ENCODE results near the gene PTPN18.

DNA sequence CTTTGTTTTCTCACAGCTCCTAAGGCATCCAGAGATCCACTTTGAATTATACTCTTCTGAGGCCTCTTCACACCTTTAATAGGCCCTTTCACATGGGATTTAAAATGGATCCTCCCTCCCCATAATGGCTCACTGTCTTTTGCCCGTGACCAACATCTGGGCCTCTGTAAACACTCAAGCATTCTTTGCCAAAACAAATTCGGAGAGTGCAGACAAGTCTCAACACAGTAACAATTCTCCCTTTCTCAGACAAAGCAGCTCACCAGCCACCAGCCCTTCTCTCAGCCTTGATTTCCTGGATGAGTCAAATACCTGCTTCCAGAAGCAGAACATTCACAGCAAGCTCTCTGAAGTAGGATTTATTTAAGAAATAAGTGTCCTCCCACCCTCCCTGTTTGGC lies 27.1 kb upstream of the PTPN18 start:
- TF ChIP-seq BHLHE40 (IDR thresholded peaks at IDR 0.05; ENCODE audit: borderline replicate concordance), result no peak
- TF ChIP-seq SP1 (IDR thresholded peaks at IDR 0.05), result no peak
- TF ChIP-seq FOXA1 (IDR thresholded peaks at IDR 0.05), result no peak
- TF ChIP-seq NFRKB (IDR thresholded peaks at IDR 0.05), result no peak
- TF ChIP-seq FOXK2 (IDR thresholded peaks at IDR 0.05), result no peak

All from HEK293T (cell line).